OCI-LY1 (cell line): ENCODE results near the gene TOMM5.

ENCODE experiments used
- CTCF ChIP-seq: fragments of 200-600 bp; sonication (generic), shearing (Covaris generic); IDR thresholded peaks from 2 replicates; pipeline ENCODE4 v1.5.1; 2017; ENCODE audit warnings: mild to moderate bottlenecking, antibody characterized with exemption, low read length, moderate library complexity, mixed read lengths
- EZH2 ChIP-seq: fragments of 200-600 bp; sonication (generic), shearing (Covaris generic); IDR thresholded peaks from 2 replicates; pipeline ENCODE4 v1.8.0; 2017; ENCODE audit warnings: borderline replicate concordance, mixed run types, mild to moderate bottlenecking, antibody characterized with exemption, low read length, moderate library complexity, mixed read lengths

- TF ChIP-seq CTCF (no peak), EZH2 (no peak)
These were observed 25.4 kb upstream of the TOMM5 start for GRCh38 chr9:37617832-37618231.
